Limb (tissue), 2 donors: ENCODE results near the gene AFF1.
"Not testable (repeated sequence)": the region's sequence is repeated elsewhere in the genome, so short reads cannot be mapped to it uniquely, and the experiment has no call there.

Experiments
- DNase-seq, 2 donors: peaks; one replicate each; pipeline ENCODE4 v3.0.0-alpha.2; 2016; ENCODE audit errors: extremely low spot score in 2 of 2

The AFF1 gene

DNA sequence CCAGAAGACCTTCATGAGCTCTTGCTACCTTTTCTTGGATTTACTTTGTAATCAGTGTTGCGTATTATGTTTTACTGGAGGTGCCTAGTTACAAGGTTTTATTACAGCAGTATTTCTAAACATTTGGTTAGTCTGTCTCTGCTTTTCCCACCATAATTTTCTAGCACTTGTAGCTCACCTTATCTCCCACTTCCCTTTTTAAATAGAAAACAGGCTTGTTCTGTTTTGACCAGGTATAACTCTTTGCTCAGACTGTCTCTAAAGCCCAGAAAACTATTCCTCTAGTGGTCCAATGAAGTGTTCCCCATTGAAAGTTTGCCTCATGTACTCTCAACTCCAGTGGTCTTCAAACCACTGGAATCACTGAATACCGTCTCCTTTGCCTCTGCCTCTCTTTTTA is 43.9 kb downstream of the AFF1 start:
- no peak for DNase-seq

DNA sequence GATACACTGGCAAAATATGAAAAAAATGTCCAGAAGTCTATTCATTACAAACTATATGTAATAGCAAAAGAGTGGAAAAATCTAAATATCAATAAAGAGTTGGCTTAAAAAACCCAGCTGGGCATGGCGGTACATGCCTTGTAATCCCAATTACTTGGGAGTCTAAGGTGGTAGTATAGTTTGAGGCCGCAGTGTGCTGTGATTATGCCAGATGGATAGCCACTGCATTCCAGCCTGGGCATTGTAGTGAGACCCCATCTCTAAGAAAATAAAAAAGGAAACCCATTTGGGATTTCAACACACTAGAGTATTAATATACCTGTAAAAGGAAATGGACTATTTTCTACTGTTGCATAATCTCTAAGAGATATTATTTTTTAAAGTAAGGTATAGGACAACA is 45.4 kb downstream of the AFF1 start:
- DNase-seq, result no peak

GRCh38 chr4:86981789-86982188 is 47.0 kb downstream of the AFF1 start:
- DNase-seq, result no peak

DNA sequence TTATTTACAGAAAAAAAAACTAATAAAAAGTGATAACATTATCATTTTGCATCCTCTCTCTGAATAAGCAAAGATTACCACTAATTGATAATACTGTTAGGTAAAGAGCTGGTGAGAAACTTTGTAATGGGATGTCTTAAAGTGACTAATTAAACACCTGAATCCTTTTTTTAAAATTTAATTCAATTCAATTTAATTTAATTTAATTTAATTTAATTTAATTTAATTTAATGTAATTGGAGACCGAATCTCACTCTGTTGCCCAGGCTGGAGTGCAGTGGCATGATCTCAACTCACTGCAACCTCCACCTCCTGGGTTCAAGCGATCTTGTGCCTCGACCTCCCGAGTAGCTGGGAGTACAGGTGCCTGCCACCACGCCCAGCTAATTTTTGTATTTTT is 51.0 kb downstream of the AFF1 start:
- DNase-seq, result not testable (repeated sequence)

DNA sequence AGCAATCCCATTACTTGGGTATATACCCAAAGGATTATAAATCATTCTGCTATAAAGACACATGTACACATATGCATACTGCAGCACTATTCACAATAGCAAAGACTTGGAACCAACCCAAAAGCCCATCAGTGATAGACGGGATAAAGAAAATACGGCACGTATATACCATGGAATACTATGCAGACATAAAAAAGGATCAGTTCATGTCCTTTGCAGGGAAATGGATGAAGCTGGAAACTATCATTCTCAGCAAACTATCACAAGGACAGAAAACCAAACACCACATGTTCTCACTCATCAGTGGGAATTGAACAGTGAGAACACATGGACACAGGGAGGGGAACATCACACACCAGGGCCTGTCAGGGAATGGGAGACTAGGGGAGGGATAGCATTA is 54.8 kb downstream of the AFF1 start:
- not testable (repeated sequence) for DNase-seq

DNA sequence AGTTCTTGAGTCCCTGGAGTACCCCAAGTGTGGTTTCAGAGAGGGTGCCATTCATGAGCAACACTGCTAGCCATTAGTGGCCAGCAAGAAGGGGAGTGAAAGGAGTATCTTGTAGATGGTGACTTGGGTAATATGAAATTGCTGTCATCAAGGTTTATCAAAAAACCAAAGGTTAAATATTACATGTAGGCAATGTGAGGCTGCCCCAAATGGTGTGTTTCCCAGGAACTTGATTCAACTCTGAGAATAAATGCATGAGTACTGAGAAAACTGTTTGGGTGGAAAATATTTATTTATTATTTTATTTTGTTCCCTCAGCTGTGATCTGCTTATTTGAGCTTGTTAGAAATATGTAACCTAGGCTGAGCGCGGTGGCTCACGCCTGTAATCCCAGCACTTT is 55.7 kb downstream of the AFF1 start:
- DNase-seq, result no peak

- no peak for DNase-seq
Measured at GRCh38 chr4:86991994-86992393, 57.2 kb downstream of the AFF1 start.

DNA sequence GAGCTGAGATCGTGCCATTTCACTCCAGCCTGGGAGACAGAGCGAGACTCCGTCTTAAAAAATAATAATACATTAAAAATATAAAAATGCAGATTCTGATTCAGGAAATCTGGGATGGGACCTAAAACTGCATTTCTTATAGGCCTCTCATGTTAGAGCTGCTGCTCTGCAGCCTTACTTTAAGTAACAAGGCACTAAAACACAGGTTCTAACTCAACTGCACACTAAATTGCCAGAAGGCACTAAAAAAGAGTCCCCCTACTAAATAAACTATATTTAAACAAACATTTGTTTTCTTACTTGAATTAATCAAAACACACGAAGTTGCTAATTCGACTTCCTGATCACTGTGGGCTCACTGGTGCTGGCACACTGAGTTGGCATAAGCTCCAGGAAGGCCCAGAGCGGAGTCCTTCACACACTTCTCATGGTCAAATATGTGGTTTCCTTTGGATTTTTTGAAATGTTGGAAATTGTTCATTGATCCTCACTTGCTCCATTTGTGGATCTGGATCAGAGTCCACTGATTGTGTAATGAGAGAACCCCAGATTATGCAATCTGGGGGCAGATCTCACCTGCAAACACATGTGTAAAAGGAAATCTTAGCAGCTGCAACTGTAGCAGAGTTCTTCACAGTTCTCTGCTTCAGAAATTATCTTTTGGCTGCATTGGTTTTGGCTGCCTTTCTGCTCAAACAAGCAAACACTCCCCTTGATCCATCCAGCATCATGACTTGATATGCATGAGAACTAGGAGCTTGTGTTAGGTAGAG is 59.3 kb downstream of the AFF1 start:
- no peak for DNase-seq

- no peak for DNase-seq
Measured at GRCh38 chr4:86994686-86995085, 59.9 kb downstream of the AFF1 start.

DNA sequence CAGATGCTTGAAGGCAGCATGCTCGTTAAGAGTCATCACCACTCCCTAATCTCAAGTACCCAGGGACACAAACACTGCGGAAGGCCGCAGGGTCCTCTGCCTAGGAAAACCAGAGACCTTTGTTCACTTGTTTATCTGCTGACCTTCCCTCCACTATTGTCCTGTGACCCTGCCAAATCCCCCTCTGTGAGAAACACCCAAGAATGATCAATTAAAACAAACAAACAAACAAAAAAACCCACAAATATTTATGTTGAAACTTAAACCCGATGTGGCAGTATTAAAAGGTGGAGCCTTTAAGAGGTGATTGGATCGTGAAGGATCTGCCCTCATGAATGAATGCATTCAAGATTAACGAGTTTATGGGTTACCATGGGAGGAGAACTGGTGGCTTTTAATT is 61.7 kb downstream of the AFF1 start:
- not testable (repeated sequence) for DNase-seq

DNA sequence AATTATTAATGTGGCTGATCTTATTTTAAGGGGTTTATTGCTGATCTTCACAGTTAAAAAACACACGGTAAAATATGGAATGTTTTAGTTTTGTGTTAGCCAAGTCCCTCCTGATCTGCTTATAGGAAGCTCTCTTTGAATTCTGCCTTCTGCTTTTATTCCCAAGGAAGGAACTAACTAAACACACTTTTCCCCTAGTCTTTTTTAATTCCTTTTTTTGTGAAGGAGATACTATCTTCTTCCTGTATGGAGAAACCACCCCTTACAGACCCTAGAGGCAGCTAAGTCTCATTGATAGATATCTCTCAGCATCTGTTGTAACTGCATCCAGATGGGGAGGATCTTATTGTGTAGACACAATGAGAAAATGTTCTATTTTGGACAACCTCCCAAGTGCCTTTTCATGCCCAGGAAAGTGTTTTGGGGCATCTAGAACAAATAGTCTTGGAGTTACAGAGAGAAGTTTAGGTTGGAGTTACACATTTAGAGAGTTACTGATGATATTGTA is 64.4 kb downstream of the AFF1 start:
- DNase-seq, result no peak

GRCh38 chr4:87002682-87003043 is 67.9 kb downstream of the AFF1 start:
- no peak for DNase-seq

DNA sequence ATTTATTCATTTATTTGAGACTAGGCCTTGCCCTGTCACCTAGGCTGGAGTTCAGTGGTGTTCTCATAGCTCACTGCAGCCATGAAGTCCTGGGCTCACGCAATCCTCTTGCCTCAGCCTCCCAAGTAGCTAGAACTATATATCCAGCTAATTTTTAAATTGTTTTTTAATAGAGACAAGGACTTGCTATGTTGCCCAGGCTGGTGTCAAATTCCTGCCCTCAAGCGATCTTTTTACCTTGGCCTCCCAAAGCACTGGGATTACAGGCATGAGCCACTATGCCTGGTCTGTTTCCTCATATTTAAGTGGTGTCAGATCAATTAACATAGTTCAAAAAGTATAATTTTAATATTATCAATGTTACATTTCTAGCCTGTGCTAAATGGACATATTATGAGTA is 68.5 kb downstream of the AFF1 start:
- DNase-seq, result no peak

DNA sequence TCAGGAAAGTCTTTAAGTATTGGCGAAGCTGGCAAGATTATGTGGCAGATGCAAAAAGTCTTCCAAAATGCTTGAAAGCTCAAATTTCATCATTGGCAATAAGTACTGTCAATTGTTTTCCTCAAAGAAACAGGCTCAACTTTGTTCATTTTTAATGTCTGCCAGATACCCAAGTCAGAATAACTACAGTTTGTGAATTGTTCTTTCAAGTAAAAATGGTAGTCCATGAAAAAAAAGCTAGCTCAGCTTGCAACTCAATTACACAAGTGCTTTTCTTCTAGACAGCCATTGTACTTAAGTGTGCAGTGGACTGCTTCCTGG is 70.5 kb downstream of the AFF1 start:
- DNase-seq, result no peak

DNA sequence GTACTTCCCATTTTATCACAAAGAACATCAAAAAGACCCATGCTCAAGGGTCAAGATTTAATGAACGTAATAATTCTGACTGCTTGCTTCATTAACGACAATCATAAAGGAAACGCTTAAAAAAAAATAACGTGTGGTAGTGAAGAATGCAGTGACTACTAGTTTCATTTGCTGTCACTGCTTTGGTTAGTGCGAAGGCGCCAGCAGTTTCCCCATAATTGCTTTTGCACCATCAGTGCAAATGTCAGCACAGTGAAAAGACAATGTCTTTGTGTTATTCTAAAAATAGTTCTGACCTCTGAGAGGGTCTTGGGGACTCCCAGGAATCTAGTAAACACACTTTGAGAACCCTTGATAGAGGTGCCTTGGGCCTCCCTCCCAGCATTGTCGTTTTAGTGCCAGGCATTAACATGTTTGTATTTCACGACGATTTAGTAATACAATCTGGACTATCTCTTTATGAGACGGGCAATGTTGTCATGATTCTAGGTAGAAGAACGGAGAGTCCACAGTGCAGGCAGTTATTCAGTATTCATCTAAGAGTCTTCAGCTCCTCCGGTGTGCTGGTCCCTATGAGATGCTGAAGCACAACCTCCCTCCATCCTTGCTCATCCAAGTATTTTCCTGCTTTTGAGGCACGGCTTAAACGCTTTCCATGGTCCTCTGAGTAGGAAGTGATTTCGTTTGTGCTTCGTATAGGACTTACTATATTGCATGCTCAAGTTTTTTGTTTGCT is 71.0 kb downstream of the AFF1 start:
- DNase-seq, result peak; percentile 32 to 50

DNA sequence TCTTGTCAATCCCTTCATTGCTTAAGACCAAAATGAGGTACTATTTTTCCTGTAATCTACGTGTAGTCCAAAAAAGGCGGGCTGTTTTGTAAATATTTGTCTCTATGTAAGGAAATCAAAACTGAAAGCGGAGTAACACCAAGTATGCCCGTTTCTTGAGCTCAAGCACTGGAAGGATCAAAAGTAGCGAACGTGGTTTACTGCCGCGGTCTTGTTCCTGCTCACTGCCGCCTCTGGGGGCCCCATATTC is 71.5 kb downstream of the AFF1 start:
- no peak for DNase-seq

GRCh38 chr4:87006676-87007527 is 72.1 kb downstream of the AFF1 start:
- DNase-seq, result peak; percentile 92 to 95

GRCh38 chr4:87007528-87008446 is 73.0 kb downstream of the AFF1 start:
- peak; percentile 53 to 70 for DNase-seq

DNA sequence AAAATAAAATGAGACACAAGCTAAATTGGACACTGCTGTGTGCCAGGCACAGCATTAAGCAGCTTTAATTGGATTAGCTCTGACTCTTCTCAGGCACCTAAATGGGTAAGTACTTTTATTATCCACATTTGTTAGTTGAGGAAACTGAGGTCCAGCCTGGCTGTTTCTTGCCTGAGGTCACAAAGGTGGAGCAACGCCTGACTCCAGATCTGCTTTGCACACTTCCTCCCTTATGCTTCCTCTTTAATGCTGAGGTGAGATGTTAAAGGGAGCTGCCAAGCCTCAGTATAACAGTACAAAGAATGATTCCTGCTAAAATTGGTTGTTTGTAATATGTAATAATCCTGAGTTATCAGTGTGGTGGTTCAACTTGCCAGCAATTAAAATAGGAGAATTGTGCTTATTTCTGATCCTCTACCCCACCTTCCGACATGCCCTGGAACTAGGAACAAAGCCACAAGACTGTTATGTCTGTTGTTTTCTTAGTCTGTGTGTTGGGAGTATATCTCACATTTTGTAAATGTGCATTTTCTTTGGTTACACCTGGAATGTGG is 74.4 kb downstream of the AFF1 start:
- DNase-seq, result no peak

GRCh38 chr4:87010192-87010591 is 75.4 kb downstream of the AFF1 start:
- no peak for DNase-seq
